GM12892 (cell line): ENCODE data around the gene ZFR2.

ENCODE experiments used
- POLR2A ChIP-seq: IDR thresholded peaks from 2 replicates; pipeline ENCODE4 v1.6.1; 2011; ENCODE audit warnings: low read depth, low read length, control low read depth
- TAF1 ChIP-seq: IDR thresholded peaks from 2 replicates; pipeline ENCODE4 v1.6.1; 2011; ENCODE audit warnings: low read depth, mild to moderate bottlenecking, control low read depth, low read length, borderline replicate concordance

DNA sequence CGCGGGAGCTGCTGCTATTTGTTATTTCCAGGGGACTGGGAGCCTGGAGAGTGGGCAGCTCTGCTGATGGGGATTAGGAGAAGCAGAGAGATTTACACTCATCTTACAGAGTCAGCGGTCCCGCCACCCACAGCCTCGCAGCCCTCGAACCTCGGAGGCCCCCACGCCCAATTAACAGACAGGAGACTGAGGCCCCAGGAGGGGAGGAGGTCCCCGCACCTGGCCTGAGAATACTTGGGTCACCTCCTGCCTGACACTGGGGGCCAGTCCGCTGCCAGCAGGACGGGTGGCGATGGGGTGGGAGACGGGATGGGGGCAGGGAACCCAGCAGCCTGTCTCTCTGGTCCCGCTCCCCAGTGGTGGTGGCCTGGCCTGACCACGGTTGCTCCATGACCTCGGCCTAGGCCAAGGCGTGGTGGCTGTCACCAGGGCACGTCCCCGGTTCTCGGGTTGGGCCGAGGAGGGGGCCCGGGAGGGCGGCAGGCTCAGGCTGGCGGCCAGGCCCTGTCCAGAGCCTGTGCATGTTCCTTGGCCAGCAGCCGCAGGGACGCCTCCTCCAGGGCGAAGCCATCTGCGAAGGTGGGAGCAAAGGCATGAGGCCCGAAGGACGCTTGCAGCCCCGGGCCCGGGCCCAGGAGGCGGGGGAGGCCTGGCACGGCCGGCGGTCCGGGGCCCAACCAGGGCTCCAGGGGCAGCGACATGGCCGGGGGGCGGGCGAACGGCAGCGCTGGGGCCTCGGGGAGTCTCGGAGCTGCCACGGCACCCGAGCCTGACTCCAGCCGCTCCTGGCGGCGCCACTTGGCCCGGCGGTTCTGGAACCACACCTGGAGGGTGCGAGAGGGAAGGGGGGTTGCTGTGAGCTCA, 98.5 kb downstream of the ZFR2 start:
- TF ChIP-seq POLR2A (no peak), TAF1 (no peak)
